Osteocyte (in vitro differentiated cells): ENCODE data around the gene KLHL26. TPM values are rescaled to one million over a fixed set of nuclear protein-coding genes. Genes with fewer than 3 reads are reported as not detected.

Experiments
- DNase-seq: peaks from one replicate; pipeline ENCODE4 v3.0.0; 2021; ENCODE audit warnings: mixed read lengths; ENCODE audit not compliant: unreplicated experiment; ENCODE audit errors: extremely low spot score
- H3K27ac Mint-ChIP-seq: one replicate; pipeline ENCODE4 v1.8.0; 2021; ENCODE audit warnings: mild to moderate bottlenecking, mixed read lengths; ENCODE audit not compliant: unreplicated experiment
- H3K27me3 Mint-ChIP-seq: one replicate; pipeline ENCODE4 v1.8.0; 2021; ENCODE audit warnings: mixed read lengths; ENCODE audit not compliant: unreplicated experiment
- H3K36me3 Mint-ChIP-seq: one replicate; pipeline ENCODE4 v1.8.0; 2021; ENCODE audit warnings: mixed read lengths; ENCODE audit not compliant: unreplicated experiment
- H3K4me1 Mint-ChIP-seq: one replicate; pipeline ENCODE4 v1.8.0; 2021; ENCODE audit warnings: mixed read lengths; ENCODE audit not compliant: unreplicated experiment
- H3K4me3 Mint-ChIP-seq: one replicate; pipeline ENCODE4 v1.8.0; 2021; ENCODE audit warnings: mild to moderate bottlenecking, moderate library complexity, mixed read lengths; ENCODE audit not compliant: unreplicated experiment
- H3K9me3 Mint-ChIP-seq: one replicate; pipeline ENCODE4 v1.8.0; 2021; ENCODE audit warnings: mixed read lengths; ENCODE audit not compliant: unreplicated experiment
- CTCF ChIP-seq: fragments of 200-600 bp; sonication (generic); IDR thresholded peaks from 2 replicates; pipeline ENCODE4 v1.5.0; 2021; ENCODE audit warnings: antibody characterized with exemption, mild to moderate bottlenecking, moderate library complexity
- total RNA-seq: library from RNA; stranded (reverse); gene quantifications from 2 replicates; pipeline ENCODE4 v1.2.1, GENCODE V29; 2021

KLHL26 gene
- total RNA-seq, 1 donor from 2014 or later: 12.4 TPM

GRCh38 chr19:18620311-18620710, 16.5 kb upstream of the KLHL26 start:
- peaks cover 6% of the 10 kb centered on the region for H3K27me3 Mint-ChIP-seq
- H3K4me3 Mint-ChIP-seq: no peak overlapping the region
- TF ChIP-seq CTCF: no peak
- peaks cover 2% of the 10 kb centered on the region for H3K4me1 Mint-ChIP-seq
- H3K27ac Mint-ChIP-seq: no peak overlapping the region
- no peaks in the 10 kb centered on the region for H3K9me3 Mint-ChIP-seq
- H3K36me3 Mint-ChIP-seq: no peaks in the 10 kb centered on the region
- no peak for DNase-seq

GRCh38 chr19:18620902-18621301, 15.9 kb upstream of the KLHL26 start:
- Mint-ChIP-seq H3K4me3 (no peak overlapping the region), H3K27ac (no peak overlapping the region), H3K9me3 (no peaks in the 10 kb centered on the region), H3K36me3 (no peaks in the 10 kb centered on the region), H3K4me1 (peaks cover 2% of the 10 kb centered on the region), H3K27me3 (peaks cover 6% of the 10 kb centered on the region)
- no peak for DNase-seq
- TF ChIP-seq CTCF: no peak

- Mint-ChIP-seq H3K4me1 (no peaks in the 10 kb centered on the region), H3K9me3 (no peaks in the 10 kb centered on the region), H3K27ac (no peak overlapping the region), H3K36me3 (no peaks in the 10 kb centered on the region), H3K4me3 (no peak overlapping the region), H3K27me3 (peaks cover 6% of the 10 kb centered on the region)
- DNase-seq: no peak
- TF ChIP-seq CTCF: no peak
Observed at GRCh38 chr19:18626906-18627305, 9.9 kb upstream of the KLHL26 start.

- no peak overlapping the region for H3K27ac Mint-ChIP-seq
- H3K27me3 Mint-ChIP-seq: peaks cover 5% of the 10 kb centered on the region
- TF ChIP-seq CTCF: no peak
- no peak overlapping the region for H3K4me3 Mint-ChIP-seq
- no peaks in the 10 kb centered on the region for H3K9me3 Mint-ChIP-seq
- no peaks in the 10 kb centered on the region for H3K4me1 Mint-ChIP-seq
- no peaks in the 10 kb centered on the region for H3K36me3 Mint-ChIP-seq
- DNase-seq: no peak
Observed at GRCh38 chr19:18629166-18630088, 7.4 kb upstream of the KLHL26 start.

GRCh38 chr19:18633321-18633720, 3.5 kb upstream of the KLHL26 start:
- Mint-ChIP-seq H3K9me3 (no peaks in the 10 kb centered on the region), H3K4me1 (peaks cover 10% of the 10 kb centered on the region), H3K27me3 (peaks cover 8% of the 10 kb centered on the region), H3K36me3 (no peaks in the 10 kb centered on the region), H3K27ac (no peak overlapping the region), H3K4me3 (no peak overlapping the region)
- TF ChIP-seq CTCF: no peak
- DNase-seq: no peak
